IMR-90 (cell line): ENCODE results near the gene CD36. TPM values are rescaled to one million over a fixed set of nuclear protein-coding genes. Genes with fewer than 3 reads are reported as not detected.
A peak's percentile ranks its signal among the peaks of the same experiment; 100 is the strongest.

Experiments used
- ATAC-seq: fragments of 200-7000 bp; cut with Tn5 transposase; 2 replicates; pipeline ENCODE4 v1.9.1; 2020; ENCODE audit warnings: low read depth, mild to moderate bottlenecking, moderate library complexity
- BruUV-seq: library from RNA; stranded (reverse); fragments of 400-500 nt; replicated peaks from 2 replicates; lab custom pipeline; 2021; lab: Mats Ljungman, UMichigan
- CTCF ChIA-PET: fragments of 300-600 bp; formaldehyde crosslinking; extraction: SDS; loops from one replicate; lab custom pipeline; 2021; ENCODE audit warnings: antibody characterized with exemption; lab: Yijun Ruan, JAX
- POLR2A ChIA-PET: fragments of 300-600 bp; sonication (Branson Sonifier 250); formaldehyde crosslinking; loops from one replicate; lab custom pipeline; 2022; ENCODE audit warnings: antibody characterized with exemption; ENCODE audit not compliant: unreplicated experiment; lab: Charles Lee
- DNase-seq: peaks from one replicate; pipeline ENCODE4 v3.0.0; 2013
- H2AFZ ChIP-seq: replicated peaks from 2 replicates; pipeline ENCODE3; 2013; ENCODE audit warnings: low read length, mild to moderate bottlenecking; ENCODE audit not compliant: poor library complexity
- H2AK5ac ChIP-seq: 2 replicates; pipeline ENCODE4 v1.6.1; 2013; ENCODE audit warnings: low read depth, low read length, inconsistent platforms
- H2AK9ac ChIP-seq: replicated peaks from 2 replicates; pipeline ENCODE3; 2013; ENCODE audit warnings: mild to moderate bottlenecking, low read depth, low read length, moderate library complexity; ENCODE audit not compliant: poor library complexity
- H2BK120ac ChIP-seq: 2 replicates; pipeline ENCODE4 v1.6.1; 2013; ENCODE audit warnings: low read depth, low read length, inconsistent platforms
- H2BK15ac ChIP-seq: 3 replicates; pipeline ENCODE4 v1.6.1; 2013; ENCODE audit warnings: low read depth, low read length, inconsistent platforms
- H2BK20ac ChIP-seq: 2 replicates; pipeline ENCODE4 v1.6.1; 2013; ENCODE audit warnings: low read depth, mild to moderate bottlenecking, inconsistent platforms, low read length, moderate library complexity
- H2BK5ac ChIP-seq: 2 replicates; pipeline ENCODE4 v1.6.1; 2013; ENCODE audit warnings: mild to moderate bottlenecking, low read depth, low read length, inconsistent platforms; ENCODE audit not compliant: poor library complexity, severe bottlenecking
- H3K14ac ChIP-seq: replicated peaks from 2 replicates; pipeline ENCODE4 v1.6.1; 2013; ENCODE audit warnings: low read depth, low read length, inconsistent platforms
- H3K18ac ChIP-seq: 2 replicates; pipeline ENCODE4 v1.6.1; 2013; ENCODE audit warnings: low read depth, low read length, control low read depth
- H3K23ac ChIP-seq: 2 replicates; pipeline ENCODE4 v1.6.1; 2013; ENCODE audit warnings: low read depth, low read length, inconsistent platforms
- H3K27ac ChIP-seq: 2 replicates; pipeline ENCODE4 v1.5.1; 2013; ENCODE audit warnings: mild to moderate bottlenecking, control low read depth, low read length; ENCODE audit not compliant: insufficient read depth
- H3K27me3 ChIP-seq: 2 replicates; pipeline ENCODE4 v1.6.1; 2013; ENCODE audit warnings: low read length; ENCODE audit not compliant: control insufficient read depth, insufficient read depth
- H3K36me3 ChIP-seq: 2 replicates; pipeline ENCODE4 v1.6.1; 2013; ENCODE audit warnings: low read length, mixed read lengths; ENCODE audit not compliant: control insufficient read depth, insufficient read depth
- H3K4ac ChIP-seq: 2 replicates; pipeline ENCODE4 v1.6.1; 2013; ENCODE audit warnings: low read depth, low read length, inconsistent platforms
- H3K4me1 ChIP-seq: 2 replicates; pipeline ENCODE4 v1.6.1; 2013; ENCODE audit warnings: low read length, mixed read lengths; ENCODE audit not compliant: control insufficient read depth, insufficient read depth
- H3K4me2 ChIP-seq: 2 replicates; pipeline ENCODE4 v1.6.1; 2013; ENCODE audit warnings: low read depth, mild to moderate bottlenecking, control low read depth, low read length, moderate library complexity
- H3K4me3 ChIP-seq: 2 replicates; pipeline ENCODE4 v1.5.1; 2013; ENCODE audit warnings: low read depth, mild to moderate bottlenecking, control low read depth, low read length, moderate library complexity; ENCODE audit not compliant: insufficient read depth
- H3K56ac ChIP-seq: 2 replicates; pipeline ENCODE4 v1.6.1; 2013; ENCODE audit warnings: low read length, inconsistent platforms; ENCODE audit not compliant: insufficient read depth; ENCODE audit errors: extremely low read depth
- H3K79me1 ChIP-seq, 2 experiments: 2 replicates each; pipeline ENCODE4 v1.6.1; 2013; ENCODE audit warnings: low read length in 2 of 2, inconsistent platforms in 1 of 2, low read depth in 1 of 2
- H3K9ac ChIP-seq: 2 replicates; pipeline ENCODE4 v1.6.1; 2013; ENCODE audit warnings: low read depth, low read length, control low read depth
- H3K9me1 ChIP-seq: 2 replicates; pipeline ENCODE4 v1.6.1; 2013; ENCODE audit warnings: low read length, inconsistent platforms; ENCODE audit not compliant: insufficient read depth
- H3K9me3 ChIP-seq: 2 replicates; pipeline ENCODE4 v1.6.1; 2013; ENCODE audit warnings: low read length; ENCODE audit not compliant: control insufficient read depth, insufficient read depth
- H4K20me1 ChIP-seq: 2 replicates; pipeline ENCODE4 v1.6.1; 2013; ENCODE audit warnings: low read length, inconsistent platforms; ENCODE audit not compliant: insufficient read depth
- H4K5ac ChIP-seq: 2 replicates; pipeline ENCODE4 v1.6.1; 2013; ENCODE audit warnings: mild to moderate bottlenecking, low read depth, low read length, control low read depth
- H4K8ac ChIP-seq, 2 experiments: 2 replicates each; pipeline ENCODE4 v1.6.1; 2013; ENCODE audit warnings: low read depth in 2 of 2, low read length in 2 of 2, control low read depth in 1 of 2, inconsistent platforms in 1 of 2
- H4K91ac ChIP-seq: 2 replicates; pipeline ENCODE4 v1.6.1; 2013; ENCODE audit warnings: low read depth, low read length, inconsistent platforms; ENCODE audit not compliant: insufficient read depth
- BHLHE40 ChIP-seq: fragments of 150-350 bp; IDR thresholded peaks from 2 replicates; pipeline ENCODE4 v1.6.1; 2016; ENCODE audit warnings: mild to moderate bottlenecking, low read depth, low read length
- CEBPB ChIP-seq: IDR thresholded peaks from 2 replicates; pipeline ENCODE4 v1.6.1; 2012; ENCODE audit warnings: low read depth, low read length, improper control_type of control experiment
- CHD1 ChIP-seq: IDR thresholded peaks from 2 replicates; pipeline ENCODE4 v1.6.1; 2012; ENCODE audit warnings: low read depth, low read length, improper control_type of control experiment
- FOS ChIP-seq: fragments of 150-350 bp; IDR thresholded peaks from 2 replicates; pipeline ENCODE4 v1.6.1; 2016; ENCODE audit warnings: low read depth, low read length
- WGBS, 2 experiments: methylation state at CpG; one replicate each; pipeline versions ENCODE4 v1.1.5 to v1.1.7; 2013; ENCODE audit warnings: missing lambda C conversion rate in 2 of 2; ENCODE audit not compliant: insufficient read length in 1 of 2; ENCODE audit errors: extremely low coverage in 2 of 2; 5-methylcytosine and 5-hydroxymethylcytosine counted together
- dilution Hi-C: fragments of 300-500 bp; cut with HindIII; formaldehyde crosslinking; loops from one replicate; pipeline ENCODE4 v1.14.3; 2018; ENCODE audit warnings: low sequenced_read_pairs; ENCODE audit not compliant: unreplicated experiment
- in situ Hi-C: fragments of 300-500 bp; cut with MboI; formaldehyde crosslinking; loops from 3 replicates; pipeline ENCODE4 v1.14.3; 2019; ENCODE audit warnings: low sequenced_read_pairs, inconsistent platforms, mixed read lengths
- intact Hi-C: fragments of 100-400 bp; cut with micrococcal nuclease; formaldehyde crosslinking; loops from 2 replicates; pipeline ENCODE4 v1.10.0; 2022
- polyA plus RNA-seq, 3 experiments: library from polyadenylated mRNA; depleted of rRNA; stranded (reverse); fragments of >200 nt; gene quantifications; 2 replicates each; pipeline ENCODE4 v1.2.3, GENCODE V29; 2012; ENCODE audit warnings: low replicate concordance in 1 of 3
- total RNA-seq: library from RNA; depleted of rRNA; stranded (reverse); fragments of >200 nt; gene quantifications from 2 replicates; pipeline ENCODE4 v1.2.3, GENCODE V29; 2012

The CD36 gene
- total and polyA plus RNA-seq, 2 of the 4 experiments (the other 2 are of a cell fraction) = 0.19 to 0.54 TPM

- peak overlapping the region; percentile 15 for H2AK9ac ChIP-seq
- peak overlapping the region; percentile 94 for H3K23ac ChIP-seq
- H2BK20ac ChIP-seq = peak overlapping the region; percentile 98
- no TSS peak for BruUV-seq
- no peak overlapping the region for H3K4me3 ChIP-seq
- no peaks in the 10 kb centered on the region for H3K79me1 ChIP-seq
- ATAC-seq (peak; percentile 18), DNase-seq (peak; percentile 92)
- peak overlapping the region; percentile 94 for H2BK5ac ChIP-seq
- H3K56ac ChIP-seq = peak overlapping the region; percentile 95
- peak overlapping the region; percentile 39 for H3K4me2 ChIP-seq
- H4K8ac ChIP-seq = peak overlapping the region; percentile 77 to 85
- H3K9ac ChIP-seq = peak overlapping the region; percentile 56
- H2AK5ac ChIP-seq = peak overlapping the region; percentile 75
- CTCF ChIA-PET = interaction anchor here (0.5 kb wide), 1 partner anchor 318 kb away, joined by 4 read pairs; no protein-coding TSS in a partner anchor
- H3K27me3 ChIP-seq = no peaks in the 10 kb centered on the region
- dilution Hi-C loops = no loop called here
- no peaks in the 10 kb centered on the region for H4K20me1 ChIP-seq
- intact Hi-C loops = loop anchor here (1.0 to 5.0 kb wide), 2 partner anchors 13 to 195 kb away; partner anchors contain the start of gene SEMA3C
- H4K91ac ChIP-seq = peak overlapping the region; percentile 96
- TF ChIP-seq CHD1 (no peak), CEBPB (peak; percentile 83), BHLHE40 (peak; percentile 43; the same call in 1 of the 2 replicates), FOS (peak; percentile 91)
- POLR2A ChIA-PET = interaction anchor here (0.6 kb wide), 1 partner anchor 1898 kb away, joined by 6 read pairs; no protein-coding TSS in a partner anchor
- peaks cover 3% of the 10 kb centered on the region; the same call in 1 of the 2 replicates for H3K9me1 ChIP-seq
- in situ Hi-C loops = no loop called here
- peaks cover 12% of the 10 kb centered on the region for H3K4me1 ChIP-seq
- peak overlapping the region; percentile 99 for H3K18ac ChIP-seq
- H2BK120ac ChIP-seq = peak overlapping the region; percentile 98
- no peak overlapping the region for H2AFZ ChIP-seq
- peak overlapping the region; percentile 95 for H3K27ac ChIP-seq
- peak overlapping the region; percentile 96 for H4K5ac ChIP-seq
- peak overlapping the region; percentile 85 for H3K14ac ChIP-seq
- H3K36me3 ChIP-seq = no peaks in the 10 kb centered on the region
- H3K9me3 ChIP-seq = no peaks in the 10 kb centered on the region
- WGBS, 2 experiments = 83% methylated on average over 1 of the region's 3 CpGs; no CpG with 5 or more reads in 1 of the 2 experiments
- peak overlapping the region; percentile 87 for H3K4ac ChIP-seq
- H2BK15ac ChIP-seq = peak overlapping the region; percentile 95; the same call in 2 of the 3 replicates
These were observed 83.6 kb downstream of the CD36 start for GRCh38 chr7:80721883-80722615.
